NK-92 (cell line): ENCODE measurements around the gene PAK5.

ENCODE experiments used
- DNase-seq: peaks from one replicate; lab custom pipeline; 2025; ENCODE audit not compliant: unreplicated experiment; lab: John Stamatoyannopoulos, UW

Gene PAK5

GRCh38 chr20:9581509-9581908 is 257.4 kb downstream of the PAK5 start:
- DNase-seq, result no peak

GRCh38 chr20:9578594-9578993 is 260.3 kb downstream of the PAK5 start:
- DNase-seq, result no peak

DNA sequence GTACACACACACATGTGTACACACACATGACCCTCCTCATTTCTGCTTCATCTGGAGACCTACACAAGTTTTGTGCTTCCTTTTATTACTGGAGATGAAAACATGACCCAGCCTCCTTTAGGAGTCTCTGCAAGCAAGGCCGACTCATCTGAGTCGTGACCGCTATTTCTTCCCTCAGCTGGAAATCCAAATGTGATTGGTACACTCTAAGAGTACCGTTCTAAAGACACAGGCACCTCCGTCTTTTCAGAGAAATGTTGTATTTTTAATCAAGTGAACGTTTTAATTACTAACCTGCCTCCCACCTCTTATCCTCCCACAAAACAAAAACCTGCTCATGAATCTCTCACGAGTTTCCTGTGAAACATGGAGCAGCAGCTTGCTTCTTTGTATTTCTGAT is 261.5 kb downstream of the PAK5 start:
- no peak for DNase-seq

GRCh38 chr20:9576695-9577094 is 262.2 kb downstream of the PAK5 start:
- no peak for DNase-seq

GRCh38 chr20:9575836-9576235 is 263.0 kb downstream of the PAK5 start:
- no peak for DNase-seq

GRCh38 chr20:9574776-9575175 is 264.1 kb downstream of the PAK5 start:
- DNase-seq, result no peak

DNA sequence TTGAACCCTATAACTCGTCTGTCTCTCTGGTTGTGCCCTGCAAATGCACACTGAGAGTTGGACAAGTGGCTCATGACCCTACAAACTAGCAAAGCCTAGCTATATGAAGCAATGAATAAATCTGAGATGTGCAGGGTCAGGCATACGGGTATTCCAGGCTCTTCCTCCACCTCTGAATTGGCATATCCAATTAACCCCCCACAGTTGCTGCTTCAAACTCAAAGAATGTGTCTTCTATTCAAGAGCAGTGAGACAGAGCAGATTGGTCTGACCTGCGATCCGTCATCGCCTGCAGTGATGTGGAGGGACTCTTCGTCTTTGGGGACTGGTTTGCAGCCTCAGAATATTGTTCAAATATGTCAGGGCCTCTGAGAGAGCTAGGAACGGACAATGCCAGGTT is 264.7 kb downstream of the PAK5 start:
- DNase-seq, result no peak

DNA sequence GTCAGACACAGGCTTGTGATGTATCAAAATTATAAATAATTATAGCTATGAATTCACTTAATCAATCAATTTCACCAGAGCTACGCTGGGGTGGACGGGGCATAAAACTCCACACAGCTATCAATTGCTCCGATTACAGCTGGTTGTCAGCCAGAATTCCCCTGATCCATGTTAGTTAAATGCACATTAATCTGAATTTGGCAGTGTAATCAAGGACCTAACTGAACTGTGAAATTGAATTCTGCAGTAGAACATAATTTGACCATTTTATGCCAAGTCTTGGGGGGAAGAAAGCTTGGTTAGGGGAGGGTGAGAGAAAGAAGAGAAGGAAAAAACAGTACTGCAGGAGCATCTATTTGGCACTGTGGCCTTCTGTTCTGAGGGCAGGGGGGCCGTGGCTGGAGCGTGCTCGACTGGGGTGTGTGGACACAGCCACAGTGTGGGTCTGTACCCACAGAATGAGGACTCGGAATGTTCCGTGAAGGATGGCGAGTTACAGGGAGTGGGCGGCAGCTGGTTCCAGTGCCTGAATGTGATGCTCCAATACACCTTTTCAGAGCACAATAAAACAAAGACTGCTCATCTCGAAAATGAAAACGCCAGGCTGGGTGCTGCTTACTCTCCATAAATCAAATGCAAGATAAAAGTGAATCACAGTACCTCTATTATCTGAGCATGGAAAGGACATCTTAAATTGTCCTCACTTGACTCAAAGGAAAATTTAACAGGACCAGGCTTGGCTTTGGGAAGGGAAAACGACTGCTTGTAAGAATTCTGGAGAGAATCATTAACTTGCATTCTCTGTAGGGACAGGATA is 265.3 kb downstream of the PAK5 start:
- no peak for DNase-seq

DNA sequence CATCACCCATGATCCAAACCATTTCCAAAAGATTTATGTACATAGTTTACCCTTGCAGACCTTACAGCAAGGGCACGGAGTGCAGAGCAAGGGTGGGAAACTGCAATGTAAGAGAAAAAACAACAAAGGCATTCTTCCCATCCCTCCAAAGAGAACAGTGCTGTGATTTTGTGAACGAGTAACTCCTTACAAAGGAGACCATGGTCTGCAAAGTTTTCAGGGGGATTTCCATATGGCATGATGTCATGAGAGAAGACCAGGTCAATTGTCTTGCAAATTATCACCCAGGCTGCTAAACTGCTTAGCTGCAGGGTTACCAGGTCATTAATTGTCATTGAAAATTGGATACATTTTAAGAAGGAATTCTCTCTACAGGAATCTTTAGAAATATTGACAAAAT is 266.2 kb downstream of the PAK5 start:
- DNase-seq, result no peak

DNA sequence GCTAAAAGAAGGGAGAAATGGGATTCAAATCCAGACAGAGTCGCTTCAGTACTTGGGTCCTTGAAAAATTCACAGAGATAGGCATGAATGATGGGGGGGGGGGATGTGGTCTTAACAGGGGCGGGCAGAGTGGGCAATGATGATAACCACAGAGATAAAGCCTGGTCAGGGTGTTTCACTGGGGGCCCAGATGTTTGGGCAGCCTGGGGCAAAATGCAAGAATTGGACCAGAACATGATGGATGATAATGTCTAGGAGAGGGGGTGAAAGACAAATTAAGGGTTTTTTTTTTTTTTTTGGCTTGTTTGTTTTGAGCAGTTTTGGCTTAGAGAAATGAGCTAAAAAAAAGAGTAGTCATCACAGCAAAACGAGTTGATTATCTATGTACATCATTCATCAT is 267.1 kb downstream of the PAK5 start:
- no peak for DNase-seq

GRCh38 chr20:9570612-9571011 is 268.3 kb downstream of the PAK5 start:
- DNase-seq, result no peak

GRCh38 chr20:9566977-9567376 is 271.9 kb downstream of the PAK5 start:
- no peak for DNase-seq

DNA sequence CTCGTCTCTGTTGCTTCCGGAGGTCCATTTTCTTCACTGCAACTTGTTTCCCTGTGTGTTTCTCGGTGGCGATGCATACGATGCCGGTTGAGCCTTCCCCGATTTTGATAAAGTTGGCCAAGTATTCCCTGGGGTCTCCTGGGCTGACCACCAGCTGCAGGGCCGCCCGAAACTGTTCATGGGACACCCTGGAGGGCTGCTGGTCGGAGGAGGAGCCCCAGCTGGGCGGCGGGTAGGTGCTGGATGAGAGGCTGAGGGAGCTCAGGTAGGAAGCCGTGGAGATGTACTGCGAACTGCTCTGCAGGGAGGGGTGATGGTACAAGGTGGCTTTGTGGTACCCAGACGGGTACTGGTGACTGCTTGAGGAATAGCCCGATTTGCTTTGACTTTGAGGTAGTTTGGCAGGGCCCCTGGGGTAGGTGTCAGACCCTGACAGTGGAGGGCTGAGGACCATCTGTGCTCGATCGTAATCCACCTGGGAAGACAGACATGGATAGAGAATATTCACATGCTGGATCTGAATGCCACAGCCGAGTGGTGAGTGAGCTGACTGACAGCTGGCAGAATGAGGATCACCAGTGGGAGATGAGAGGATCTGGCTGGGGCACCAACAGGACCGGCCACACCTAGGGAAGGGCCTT is 272.8 kb downstream of the PAK5 start:
- no peak for DNase-seq

DNA sequence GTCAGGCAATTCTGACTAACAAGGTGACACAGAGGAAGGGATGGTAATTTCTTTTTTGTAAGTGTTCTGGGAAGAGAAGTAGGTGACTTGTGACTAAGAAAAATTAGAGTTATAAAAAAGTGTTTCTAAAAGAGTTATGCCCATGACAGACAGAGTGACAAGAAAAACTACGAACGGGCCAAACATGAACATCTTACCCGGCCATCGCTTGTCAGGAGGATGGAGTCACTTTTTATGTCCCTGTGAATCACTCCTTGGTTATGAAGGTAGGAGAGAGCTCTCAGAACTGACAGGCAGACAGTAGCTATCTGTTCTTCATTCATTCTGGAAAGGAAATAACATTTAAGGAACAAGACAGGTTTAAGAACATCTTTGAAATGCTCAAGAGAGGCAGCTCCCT is 281.5 kb downstream of the PAK5 start:
- DNase-seq, result no peak

DNA sequence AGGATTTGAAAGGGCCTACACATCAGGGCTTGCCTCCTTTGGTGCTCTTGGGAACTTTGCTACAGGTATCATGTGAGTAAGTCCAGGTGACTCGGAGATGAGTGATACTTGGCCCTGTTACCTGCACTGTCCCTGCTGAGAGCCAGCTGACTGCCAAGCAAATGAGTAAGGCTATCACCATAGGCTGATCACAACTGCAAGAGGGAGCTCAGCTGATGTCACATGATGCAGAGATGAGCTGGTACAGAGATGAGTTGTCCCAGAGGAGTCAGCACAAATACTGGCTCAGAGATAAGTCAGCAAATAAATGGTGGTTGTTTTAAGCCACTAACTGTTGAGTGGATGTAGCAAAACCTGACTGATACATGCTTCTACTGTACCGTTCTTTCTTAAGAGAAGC is 283.1 kb downstream of the PAK5 start:
- DNase-seq, result no peak

DNA sequence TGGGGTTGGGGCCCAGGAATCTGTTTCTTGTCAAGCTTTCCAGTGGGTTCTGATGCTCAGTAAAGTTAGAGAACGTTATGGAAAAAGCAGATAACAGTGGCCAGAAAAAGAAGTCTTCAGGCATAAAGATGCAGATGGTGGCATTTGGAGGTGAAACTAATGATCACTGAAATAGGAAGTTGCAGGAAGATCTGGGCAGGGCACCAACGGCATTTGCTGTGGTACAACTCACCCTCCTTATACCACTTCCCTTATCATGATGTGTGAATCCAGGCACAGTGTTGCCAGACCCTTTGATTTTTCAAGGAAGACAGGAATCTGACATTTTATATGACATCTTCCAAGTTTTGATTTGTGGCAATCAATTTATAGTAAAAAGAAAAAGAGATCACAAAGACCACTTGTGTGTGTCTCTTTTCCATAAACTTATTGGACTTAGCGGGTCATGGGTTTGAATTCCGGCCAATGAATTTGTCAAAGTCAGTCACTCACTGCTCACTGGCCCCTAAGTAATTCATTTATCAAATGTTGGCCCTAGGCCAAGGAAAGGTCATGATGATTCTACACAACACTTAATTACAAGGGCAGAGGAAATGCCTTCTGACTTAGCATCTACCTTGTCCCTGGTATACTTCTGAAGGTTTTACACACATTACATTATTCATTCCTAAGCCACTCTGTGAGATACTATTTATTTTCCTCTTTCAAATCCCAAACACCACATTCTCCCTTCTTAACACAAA is 286.9 kb downstream of the PAK5 start:
- no peak for DNase-seq

DNA sequence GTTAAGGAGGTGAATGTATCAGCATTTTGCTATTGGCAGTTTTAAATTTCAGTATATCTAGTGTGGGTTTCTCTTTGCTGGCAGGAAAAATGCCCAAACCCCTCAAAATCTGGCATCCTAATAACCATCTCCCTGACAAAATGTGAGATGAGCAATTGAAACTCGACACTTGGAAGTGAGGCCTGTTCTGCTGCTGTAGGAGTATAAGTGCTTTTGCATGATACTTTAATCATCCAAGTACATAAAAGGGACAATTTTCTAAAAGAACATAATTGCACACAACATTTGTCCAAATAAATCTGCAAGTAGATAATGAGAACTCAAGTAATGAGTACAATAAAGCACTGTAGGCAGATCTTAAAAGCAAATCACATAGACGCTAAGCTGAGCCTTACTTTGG is 288.0 kb downstream of the PAK5 start:
- no peak for DNase-seq

DNA sequence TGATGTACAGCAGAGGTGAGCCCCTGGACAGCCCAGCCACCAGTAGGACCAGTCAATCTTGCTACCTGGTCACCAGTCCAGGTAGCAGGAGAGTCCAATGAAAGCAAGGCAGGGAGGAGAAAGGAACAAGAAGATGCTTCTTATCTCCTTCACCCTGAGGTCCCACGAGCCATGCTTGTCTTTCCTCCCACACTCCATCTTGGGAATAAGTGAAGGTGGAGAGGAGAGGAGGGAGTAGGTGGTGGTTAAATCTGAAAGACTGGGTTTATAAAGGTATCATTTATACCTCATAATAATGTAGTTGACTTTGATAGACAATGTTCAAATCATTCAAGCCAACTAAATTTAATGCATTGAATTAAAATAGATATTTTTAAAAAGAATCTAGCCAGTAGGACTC is 288.6 kb downstream of the PAK5 start:
- no peak for DNase-seq

GRCh38 chr20:9543214-9543613 is 295.7 kb downstream of the PAK5 start:
- DNase-seq, result no peak

DNA sequence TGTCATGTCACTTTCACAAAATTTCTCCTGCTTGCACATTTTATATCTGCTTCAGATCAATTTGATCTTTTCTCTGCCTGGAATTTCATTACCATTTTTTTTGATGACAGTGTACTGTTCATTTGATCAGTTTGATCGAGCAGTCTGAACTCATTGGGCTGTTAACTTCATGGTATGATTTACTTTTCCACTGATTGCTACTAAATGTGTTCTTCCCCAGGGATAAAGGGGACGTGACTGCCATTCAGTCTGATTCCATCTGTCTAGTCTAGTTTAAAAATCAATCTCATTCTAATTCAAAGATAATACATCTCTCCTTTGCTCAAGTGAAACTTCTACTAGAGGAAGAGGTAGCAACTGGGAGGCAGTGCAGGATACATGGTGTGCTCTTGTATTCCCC is 303.4 kb downstream of the PAK5 start:
- no peak for DNase-seq

- no peak for DNase-seq
Observed at GRCh38 chr20:9534025-9534424, 304.9 kb downstream of the PAK5 start.
